ENCODE measurements around the gene AVPR1A.
"Not testable (repeated sequence)": the region's sequence is repeated elsewhere in the genome, so short reads cannot be mapped to it uniquely, and the experiment has no call there.

AVPR1A gene

GRCh38 chr12:63150713-63151622 lies at the start of gene AVPR1A:
Gene AVPR1A, minus strand, starts transcription at chr12:63151201. Its CDS starts 365 bp downstream, at chr12:63150836.
- DNase-seq = peak in 1 of 2 experiments; percentile 2

- DNase-seq = no peak
Measured at GRCh38 chr12:63196168-63196567, 45.2 kb upstream of the AVPR1A start.

GRCh38 chr12:63179224-63179623 lies 28.2 kb upstream of the AVPR1A start:
- DNase-seq = no peak

- DNase-seq = no peak
Measured at GRCh38 chr12:63170321-63170720, 19.3 kb upstream of the AVPR1A start.

- DNase-seq = not testable (repeated sequence)
Measured at GRCh38 chr12:63167741-63168140, 16.7 kb upstream of the AVPR1A start.

- no peak for DNase-seq
Measured at GRCh38 chr12:63164911-63165310, 13.9 kb upstream of the AVPR1A start.

- no peak for DNase-seq
Measured at GRCh38 chr12:63163541-63163940, 12.5 kb upstream of the AVPR1A start.

- DNase-seq = no peak
Measured at GRCh38 chr12:63155375-63155774, 4.4 kb upstream of the AVPR1A start.

- no peak for DNase-seq
Measured at GRCh38 chr12:63154560-63154959, 3.6 kb upstream of the AVPR1A start.

- no peak for DNase-seq
Measured at GRCh38 chr12:63152321-63152700, 1.3 kb upstream of the AVPR1A start.

- DNase-seq = peak in 1 of 2 experiments; percentile 50
Measured at GRCh38 chr12:63151623-63152320, 771 bp upstream of the AVPR1A start.

GRCh38 chr12:63149909-63150712 lies 890 bp downstream of the AVPR1A start:
- DNase-seq = no peak

GRCh38 chr12:63144556-63144955 lies 6.4 kb downstream of the AVPR1A start:
- DNase-seq = no peak

- DNase-seq = no peak
Measured at GRCh38 chr12:63138488-63138887, 12.5 kb downstream of the AVPR1A start.

GRCh38 chr12:63133981-63134380 lies 17.0 kb downstream of the AVPR1A start:
- DNase-seq = no peak

- no peak for DNase-seq
Measured at GRCh38 chr12:63132201-63132600, 18.8 kb downstream of the AVPR1A start.

GRCh38 chr12:63129927-63130326 lies 21.1 kb downstream of the AVPR1A start:
- DNase-seq = no peak

- no peak for DNase-seq
Measured at GRCh38 chr12:63124778-63125177, 26.2 kb downstream of the AVPR1A start.

- peak in 1 of 2 experiments; percentile 28 for DNase-seq
Measured at GRCh38 chr12:63103494-63104131, 47.4 kb downstream of the AVPR1A start.

GRCh38 chr12:63101920-63102319 lies 49.1 kb downstream of the AVPR1A start:
- no peak for DNase-seq

- peak in 1 of 2 experiments; percentile 6 for DNase-seq
Measured at GRCh38 chr12:63098851-63099250, 52.1 kb downstream of the AVPR1A start.

- no peak for DNase-seq
Measured at GRCh38 chr12:63095369-63095980, 55.5 kb downstream of the AVPR1A start.

All from SW 1271 (cell line).